Amniotic epithelial cell (primary cell): ENCODE data around the gene UGT2B7.

Source experiments
- DNase-seq: peaks from one replicate; pipeline ENCODE4 v3.0.0-alpha.2; 2010; ENCODE audit warnings: low read depth

Gene UGT2B7

DNA sequence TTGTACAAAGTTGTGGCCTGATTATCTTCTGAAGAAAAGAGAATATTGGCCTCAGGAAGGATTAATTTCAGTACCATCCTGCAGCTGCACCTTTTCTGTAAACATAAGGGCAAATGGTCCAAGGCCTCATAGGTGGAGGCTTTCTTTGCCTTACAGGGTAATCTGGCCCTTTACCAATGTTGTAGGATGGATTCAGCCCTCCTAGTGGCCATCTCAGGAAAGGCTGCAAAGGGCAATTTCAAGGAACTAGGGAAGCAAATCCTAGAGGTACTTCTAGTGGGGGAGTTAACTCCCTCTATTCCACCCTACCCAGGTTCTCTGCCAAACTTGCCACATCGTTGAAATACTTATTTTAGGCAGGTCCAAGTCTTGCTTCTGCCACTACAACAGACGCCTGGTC, 60.6 kb downstream of the UGT2B7 start:
- DNase-seq = peak; percentile 6
